HG03039 (cell line): ENCODE data around the gene SIX1.

Experiments used
- ATAC-seq: cut with Tn5 transposase; IDR thresholded peaks from one replicate; pipeline ENCODE4 v1.9.1; 2021; ENCODE audit warnings: mild to moderate bottlenecking, moderate library complexity; ENCODE audit not compliant: unreplicated experiment

SIX1 gene

GRCh38 chr14:60655898-60656685 lies 6.8 kb upstream of the SIX1 start:
- no peak for ATAC-seq

- ATAC-seq, result no peak
These were observed 6.0 kb upstream of the SIX1 start for GRCh38 chr14:60655119-60655897.

GRCh38 chr14:60654334-60654821 lies 5.1 kb upstream of the SIX1 start:
- ATAC-seq, result no peak

GRCh38 chr14:60653701-60654161 lies 4.5 kb upstream of the SIX1 start:
- no peak for ATAC-seq

DNA sequence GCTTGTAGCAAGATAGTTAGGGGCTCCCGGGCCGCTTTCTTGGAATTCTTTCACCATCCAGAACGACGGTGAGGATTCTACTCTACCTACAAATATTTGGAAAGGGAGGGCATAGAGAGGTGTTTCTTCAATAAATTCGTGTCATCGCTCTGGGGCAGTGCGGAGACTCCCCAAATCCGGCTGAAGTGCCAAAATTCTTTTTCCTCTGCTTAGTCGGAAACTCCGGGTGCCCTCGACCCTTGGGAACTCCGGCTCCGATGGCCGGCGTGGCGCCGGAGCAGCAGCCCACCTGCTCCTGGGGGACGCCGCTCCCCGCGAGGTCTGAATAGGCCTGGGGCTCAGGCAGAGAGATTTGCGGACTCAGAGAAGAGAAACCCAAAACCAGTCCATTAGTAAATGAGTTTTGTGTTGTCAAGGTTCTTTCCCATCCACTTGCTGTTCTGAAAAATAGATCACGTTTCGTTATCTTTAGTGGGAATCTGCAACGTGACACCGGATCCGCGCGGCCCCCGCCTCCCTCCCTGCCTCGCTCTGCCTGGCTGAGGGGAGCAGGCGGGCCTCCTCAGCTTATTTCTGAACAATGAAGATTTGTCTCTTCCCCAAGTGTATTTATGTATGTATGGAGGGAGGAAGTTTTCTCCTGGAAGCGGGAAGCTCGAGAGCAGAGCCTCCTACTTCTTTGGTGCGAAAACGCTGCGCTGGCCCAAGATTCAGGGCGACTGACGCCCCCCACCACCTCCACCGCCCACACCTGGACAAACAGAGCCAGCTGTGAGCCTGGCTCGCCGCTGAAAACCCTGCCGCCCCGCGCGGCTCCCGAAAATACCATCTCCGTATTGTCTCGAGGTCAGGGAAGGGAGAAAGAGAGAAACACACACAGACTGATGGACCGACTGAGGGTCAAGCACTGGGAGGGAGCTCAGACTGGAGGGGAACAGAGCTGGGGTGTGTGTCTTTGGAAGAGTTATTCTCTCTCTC lies 3.7 kb upstream of the SIX1 start:
- ATAC-seq, result no peak

DNA sequence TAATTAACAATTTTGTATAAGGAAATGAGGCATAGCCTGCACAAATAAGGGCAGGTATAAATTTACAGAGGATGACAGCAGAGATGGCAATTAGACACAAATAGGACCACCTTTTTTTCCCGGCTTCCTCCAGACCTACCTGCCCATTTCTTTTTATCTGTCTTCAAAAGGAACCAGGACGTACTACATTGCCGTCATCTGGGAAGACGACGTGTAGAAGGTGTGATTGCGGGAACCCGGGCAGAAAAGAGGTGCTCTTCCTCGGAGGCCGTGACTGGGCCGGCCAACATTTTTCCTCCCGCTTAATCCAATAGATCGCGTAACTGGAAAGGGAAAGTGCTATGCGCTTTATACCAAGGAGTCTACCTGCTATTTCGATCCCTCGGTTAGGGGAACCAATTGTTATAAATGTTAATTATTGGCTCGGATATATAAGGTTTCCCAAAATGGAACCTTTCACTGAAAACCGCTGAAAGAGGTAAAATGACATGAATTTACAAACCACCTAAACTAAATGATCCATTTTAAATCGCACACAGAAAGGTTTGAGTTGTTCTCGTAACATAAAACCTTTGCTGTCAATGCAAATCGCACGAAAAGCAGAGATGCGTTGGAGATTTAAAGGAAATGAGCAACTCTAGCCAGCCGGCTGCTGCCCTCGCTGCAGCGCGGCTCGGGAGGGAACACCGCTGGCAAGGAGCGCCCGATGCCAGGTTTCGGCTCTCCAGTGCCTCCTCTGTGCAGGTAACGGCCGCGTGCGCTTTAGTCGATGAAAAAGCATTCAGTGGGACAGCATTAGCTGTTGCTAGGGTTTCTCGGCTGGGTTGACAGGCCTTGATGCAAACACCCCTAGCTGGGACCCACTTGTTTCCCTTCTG lies 2.8 kb upstream of the SIX1 start:
- ATAC-seq, result no peak

- ATAC-seq, result no peak
These were observed 2.0 kb upstream of the SIX1 start for GRCh38 chr14:60651086-60651795.

- ATAC-seq, result no peak
These were observed 1.2 kb upstream of the SIX1 start for GRCh38 chr14:60650373-60650961.

GRCh38 chr14:60649875-60650372 lies 647 bp upstream of the SIX1 start:
- no peak for ATAC-seq

GRCh38 chr14:60648249-60648933 lies 886 bp downstream of the SIX1 start:
- ATAC-seq, result no peak

GRCh38 chr14:60647837-60648248 lies 1.4 kb downstream of the SIX1 start:
- ATAC-seq, result no peak

- ATAC-seq, result no peak
These were observed 2.0 kb downstream of the SIX1 start for GRCh38 chr14:60647081-60647836.

GRCh38 chr14:60646226-60646818 lies 3.0 kb downstream of the SIX1 start:
- no peak for ATAC-seq

GRCh38 chr14:60645126-60645741 lies 4.0 kb downstream of the SIX1 start:
- no peak for ATAC-seq

DNA sequence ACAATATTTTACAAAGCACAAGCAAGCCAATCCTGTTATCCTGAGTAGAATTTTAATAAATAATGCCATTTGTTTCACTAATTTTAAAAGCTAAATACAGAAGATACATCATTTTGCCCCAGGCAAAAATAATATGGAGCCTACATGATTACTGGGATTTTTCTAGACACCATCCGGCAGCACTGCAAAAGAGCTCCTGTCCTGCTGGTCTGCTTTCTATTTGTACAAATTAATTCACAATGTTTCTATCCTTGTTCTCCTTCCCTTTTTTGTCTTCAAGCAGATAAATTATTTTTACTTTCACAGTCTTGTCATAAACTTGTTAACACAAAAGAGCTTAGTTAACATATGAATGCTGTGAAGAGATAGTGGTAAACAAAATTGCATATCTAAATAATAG lies 4.6 kb downstream of the SIX1 start:
- no peak for ATAC-seq
